GM12878 (cell line): Measurements from ENCODE around the gene ITGA5. TPM values are rescaled to one million over a fixed set of nuclear protein-coding genes. Genes with fewer than 3 reads are reported as not detected.

Experiments
- ATAC-seq: fragments of 200-7000 bp; cut with Tn5 transposase; 3 replicates; pipeline ENCODE4 v1.9.1; 2020; ENCODE audit warnings: mild to moderate bottlenecking, moderate library complexity
- BruUV-seq: library from RNA; stranded (reverse); fragments of 400-500 nt; replicated peaks from 2 replicates; lab custom pipeline; 2021; lab: Mats Ljungman, UMichigan
- CTCF ChIA-PET: fragments of 300-600 bp; sonication (Branson Sonifier 250); formaldehyde crosslinking; extraction: SDS; loops from one replicate; lab custom pipeline; 2021; ENCODE audit warnings: inconsistent platforms; lab: Yijun Ruan, JAX
- POLR2A ChIA-PET: fragments of 350-600 bp; formaldehyde crosslinking; extraction: SDS; loops from one replicate; lab custom pipeline; 2021; ENCODE audit warnings: inconsistent platforms; lab: Charles Lee
- RAD21 ChIA-PET: fragments of 300-600 bp; sonication (Branson Sonifier 250); formaldehyde crosslinking; loops from one replicate; lab custom pipeline; 2023; ENCODE audit warnings: antibody characterized with exemption; ENCODE audit not compliant: unreplicated experiment; lab: Charles Lee
- SMC1A ChIA-PET: fragments of 300-600 bp; sonication (Branson Sonifier 250); formaldehyde crosslinking; loops from one replicate; lab custom pipeline; 2023; ENCODE audit not compliant: unreplicated experiment, uncharacterized antibody; lab: Charles Lee
- DNase-seq: peaks from one replicate; pipeline ENCODE4 v3.0.0-alpha.2; 2011; ENCODE audit warnings: low read depth, low spot score
- FAIRE-seq: peaks from 3 replicates; lab custom pipeline; 2011; peaks lifted over from hg19 to GRCh38; lab: Jason Lieb, UNC
- H2AFZ ChIP-seq: 2 replicates; pipeline ENCODE4 v1.6.0; 2011; ENCODE audit warnings: low read depth, low read length, control low read depth; ENCODE audit not compliant: control insufficient read depth
- H3K27ac ChIP-seq: 2 replicates; pipeline ENCODE4 v1.5.1; 2011; ENCODE audit warnings: control low read depth; ENCODE audit not compliant: control insufficient read depth, insufficient read depth
- H3K27me3 ChIP-seq, 2 experiments: replicated peaks in 1 of 2; 2 replicates each; pipeline versions ENCODE4 v1.6.0 to v1.6.1; 2011; ENCODE audit warnings: low read length in 1 of 2; ENCODE audit not compliant: control insufficient read depth in 2 of 2, insufficient read depth in 2 of 2
- H3K36me3 ChIP-seq, 2 experiments: 2 replicates each; pipeline ENCODE4 v1.5.1; 2011; ENCODE audit warnings: low read length in 1 of 2; ENCODE audit not compliant: control insufficient read depth in 2 of 2, insufficient read depth in 2 of 2
- H3K4me1 ChIP-seq: 2 replicates; pipeline ENCODE4 v1.6.1; 2011; ENCODE audit warnings: mild to moderate bottlenecking, low read length, moderate library complexity, mixed read lengths; ENCODE audit not compliant: control insufficient read depth, insufficient read depth
- H3K4me2 ChIP-seq: 2 replicates; pipeline ENCODE4 v1.6.0; 2011; ENCODE audit warnings: control low read depth; ENCODE audit not compliant: control insufficient read depth, insufficient read depth
- H3K4me3 ChIP-seq: fragments of 200-600 bp; sonication (generic); 2 replicates; pipeline ENCODE4 v1.5.1; 2016
- H3K79me2 ChIP-seq: 2 replicates; pipeline ENCODE4 v1.6.0; 2011; ENCODE audit warnings: low read length; ENCODE audit not compliant: control insufficient read depth, insufficient read depth
- H3K9ac ChIP-seq: 2 replicates; pipeline ENCODE4 v1.8.0; 2011; ENCODE audit warnings: low read length, control low read depth, mixed read lengths; ENCODE audit not compliant: control insufficient read depth, insufficient read depth
- H3K9me3 ChIP-seq: replicated peaks from 3 replicates; pipeline ENCODE4 v1.5.1; 2011; ENCODE audit warnings: mild to moderate bottlenecking, low read length; ENCODE audit not compliant: control insufficient read depth, insufficient read depth
- H4K20me1 ChIP-seq: 2 replicates; pipeline ENCODE4 v1.6.0; 2011; ENCODE audit not compliant: control insufficient read depth, insufficient read depth
- BCLAF1 ChIP-seq: fragments of 450-650 bp; IDR thresholded peaks from 2 replicates; pipeline ENCODE4 v1.6.1; 2017; ENCODE audit warnings: antibody characterized with exemption, mild to moderate bottlenecking, moderate library complexity
- FOXM1 ChIP-seq: IDR thresholded peaks from 2 replicates; pipeline ENCODE4 v1.6.1; 2012; ENCODE audit warnings: low read depth, mild to moderate bottlenecking, inconsistent platforms, low read length, moderate library complexity
- HCFC1 ChIP-seq: fragments of 150-350 bp; IDR thresholded peaks from 2 replicates; pipeline ENCODE4 v1.6.1; 2014; ENCODE audit warnings: low read length
- HDGF ChIP-seq: fragments of 450-650 bp; IDR thresholded peaks from 2 replicates; pipeline ENCODE4 v1.6.1; 2016; ENCODE audit warnings: antibody characterized with exemption
- IKZF2 ChIP-seq, 2 experiments: fragments of 450-650 bp; IDR thresholded peaks; 2 replicates each; pipeline ENCODE4 v1.6.1; 2017; ENCODE audit warnings: mild to moderate bottlenecking in 2 of 2, moderate library complexity in 2 of 2
- PAX5 ChIP-seq: IDR thresholded peaks from 2 replicates; pipeline ENCODE4 v1.6.1; 2011; ENCODE audit warnings: low read depth, low read length, borderline replicate concordance
- SKIL ChIP-seq: fragments of 450-650 bp; IDR thresholded peaks from 2 replicates; pipeline ENCODE4 v1.6.1; 2017; ENCODE audit warnings: mild to moderate bottlenecking, low read depth, inconsistent platforms; ENCODE audit not compliant: poor library complexity, severe bottlenecking
- STAT1 ChIP-seq: fragments of 450-650 bp; conservative IDR thresholded peaks from 2 replicates; pipeline ENCODE4 v1.6.1; 2014; ENCODE audit warnings: antibody characterized with exemption, mild to moderate bottlenecking
- TARDBP ChIP-seq: IDR thresholded peaks from 2 replicates; pipeline ENCODE4 v1.6.1; 2016; ENCODE audit warnings: borderline replicate concordance
- YY1 ChIP-seq: IDR thresholded peaks from 2 replicates; pipeline ENCODE4 v1.6.1; 2011; ENCODE audit warnings: low read depth, mild to moderate bottlenecking, low read length
- ZBTB33 ChIP-seq: fragments of 450-650 bp; IDR thresholded peaks from 2 replicates; pipeline ENCODE4 v1.6.1; 2017; ENCODE audit warnings: mild to moderate bottlenecking
- ZNF384 ChIP-seq: IDR thresholded peaks from 2 replicates; pipeline ENCODE4 v1.6.1; 2012; ENCODE audit warnings: low read depth, mild to moderate bottlenecking, low read length, improper control_type of control experiment, borderline replicate concordance
- WGBS: methylation state at CpG from one replicate; pipeline ENCODE4 v1.1.6; 2016; ENCODE audit warnings: low lambda C conversion rate; ENCODE audit not compliant: insufficient replicate concordance, insufficient coverage; ENCODE audit errors: missing lambda C conversion rate; 5-methylcytosine and 5-hydroxymethylcytosine counted together
- in situ Hi-C: fragments of 300-500 bp; cut with MboI; formaldehyde crosslinking; loops from 9 replicates; pipeline ENCODE4 v1.14.3; 2018; ENCODE audit warnings: mixed read lengths
- intact Hi-C: fragments of 100-400 bp; cut with micrococcal nuclease; formaldehyde crosslinking; loops from one replicate; pipeline ENCODE4 v1.14.2; 2022; ENCODE audit not compliant: unreplicated experiment
- polyA plus RNA-seq, 11 experiments: library from polyadenylated mRNA; depleted of rRNA in 4 of 11; unstranded in 6 of 11; stranded (reverse) in 5 of 11; fragments of >200 nt; fragmentation: Nextera tagmentation in 4 of 11; fragmentation: Illumina TruSeq in 1 of 11; extraction: Ambion mirVana in 4 of 11; extraction: Trizol in 1 of 11; gene quantifications; 1 replicate in 1 of 11; 2 replicates in 10 of 11; pipeline versions ENCODE4 v1.2.1 to v1.2.3, GENCODE V29; 2011 to 2016; ENCODE audit warnings: inconsistent platforms in 2 of 11, missing spikeins in 2 of 11, low read depth in 1 of 11
- total RNA-seq, 4 experiments: library from RNA; depleted of rRNA in 3 of 4; stranded (reverse); fragments of >200 nt in 3 of 4; fragmentation: Illumina TruSeq in 1 of 4; extraction: Trizol in 1 of 4; gene quantifications; 2 replicates each; pipeline versions ENCODE4 v1.2.1 to v1.2.3, GENCODE V29; 2013 to 2021

Gene ITGA5
- total and polyA plus RNA-seq, 10 of the 15 experiments (the other 5 are each of a cell fraction or from before 2014, with no cell fraction given): 0.15 to 22.5 (median 0.61) TPM

- ChIA-PET RAD21 (no interaction called here), POLR2A (no interaction called here), CTCF (interaction anchor here (0.7 to 4.1 kb wide), 3 partner anchors 9 to 22 kb away, joined by 3 to 58 read pairs (median 8); no protein-coding TSS in a partner anchor)
- H3K4me2 ChIP-seq: peak overlapping the region; percentile 8; the same call in 1 of the 2 replicates
- in situ Hi-C loops (no loop called here), intact Hi-C loops (no loop called here)
- peak overlapping the region; percentile 82; the same call in 1 of the 2 replicates for H3K4me3 ChIP-seq
- H3K4me1 ChIP-seq: peaks cover 4% of the 10 kb centered on the region
- no peak overlapping the region for H2AFZ ChIP-seq
- no peaks in the 10 kb centered on the region for H4K20me1 ChIP-seq
- TF ChIP-seq PAX5 (no peak), YY1 (no peak), SKIL (no peak), HDGF (no peak), ZNF384 (no peak), STAT1 (no peak), IKZF2 (IDR thresholded peaks at IDR 0.05) (no peak), TARDBP (no peak), BCLAF1 (no peak), FOXM1 (no peak), HCFC1 (no peak), ZBTB33 (no peak)
- TF ChIP-seq, all 136 proteins: peak for 0
- no peak for DNase-seq
- Histone ChIP-seq H3K9ac (no peak overlapping the region; the same call in 1 of the 2 replicates), H3K79me2 (no peaks in the 10 kb centered on the region), H3K27me3 (no peaks in the 10 kb centered on the region), H3K9me3 (no peaks in the 10 kb centered on the region), H3K27ac (no peak overlapping the region), H3K36me3 (no peaks in the 10 kb centered on the region)
- no peak for ATAC-seq
- WGBS: 66% methylated on average over 6 of the region's 7 CpGs
- no peak for FAIRE-seq
- no TSS peak for BruUV-seq
- SMC1A ChIA-PET: no interaction called here
Observed at GRCh38 chr12:54390176-54390667, 28.8 kb downstream of the ITGA5 start.
